Spleen (tissue), 7 donors: ENCODE measurements around the gene DSG4.

ENCODE experiments used
- CTCF ChIP-seq, 11 experiments: fragments of 200-600 bp in 7 of 11; fragments of 450-650 bp in 4 of 11; sonication (generic) in 4 of 11; IDR thresholded peaks in 8 of 11; conservative IDR thresholded peaks in 3 of 11; 1 replicate in 7 of 11; 2 replicates in 4 of 11; pipeline versions ENCODE4 v1.4.0 to v1.8.0; 2016 to 2021; ENCODE audit warnings: antibody characterized with exemption in 11 of 11, inconsistent platforms in 4 of 11, mild to moderate bottlenecking in 1 of 11
- POLR2A ChIP-seq, 3 donors: fragments of 450-650 bp; IDR thresholded peaks; one replicate each; pipeline ENCODE4 v1.5.1; 2017; ENCODE audit warnings: antibody characterized with exemption in 3 of 3, mild to moderate bottlenecking in 1 of 3
- POLR2AphosphoS5 ChIP-seq, 3 donors: sonication (generic); formaldehyde crosslinking; IDR thresholded peaks; one replicate each; pipeline ENCODE4 v1.5.1; 2017; ENCODE audit warnings: antibody characterized with exemption in 3 of 3
- donor health status: DM: no; HTN: no; CAD: no; lungs with moderate emphysema.
- donor health status: DM: no; HTN: no; CAD: no.
- donor health status: DM: no; HTN: no; CAD: no.

- no peak for TF ChIP-seq CTCF (IDR thresholded peaks at IDR 0.05 in 8 of 11, conservative IDR thresholded peaks at IDR 0.05 in 3 of 11)
- TF ChIP-seq POLR2A (IDR thresholded peaks at IDR 0.05), result no peak
- TF ChIP-seq POLR2AphosphoS5 (IDR thresholded peaks at IDR 0.05), result no peak
Observed at GRCh38 chr18:31420032-31420431, 43.5 kb downstream of the DSG4 start.
